ENCODE measurements around the gene ELAVL2.

ELAVL2 gene

DNA sequence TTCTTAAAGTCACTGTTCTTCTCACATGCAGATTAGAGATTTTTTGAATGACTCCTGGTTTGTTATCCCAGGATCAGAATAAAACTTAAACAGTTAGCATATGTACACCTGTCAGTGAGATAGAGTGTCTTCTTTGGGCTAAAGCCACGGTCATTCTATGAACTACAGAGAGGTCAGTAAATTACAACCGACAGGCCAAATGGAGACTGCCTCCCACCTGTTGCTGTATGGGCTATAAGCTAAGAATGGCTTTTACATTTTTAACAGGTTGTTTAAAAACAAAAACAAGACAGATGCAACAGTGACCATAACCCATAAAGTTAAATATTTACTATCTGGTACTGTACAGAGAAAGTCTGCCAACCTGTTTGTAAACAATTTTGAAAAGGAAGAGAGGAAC, 125.7 kb downstream of the ELAVL2 start:
- no peaks in the 10 kb centered on the region; the same call in 1 of the 2 replicates for H3K36me3 ChIP-seq (replicated peaks)
- no peak overlapping the region for H3K4me3 ChIP-seq
- DNase-seq (ENCODE audit: low spot score in 2 of 2) = no peak
- in situ Hi-C loops (cut with MboI; ENCODE audit: low sequenced_read_pairs) = no loop called here
- no peaks in the 10 kb centered on the region for H3K27me3 ChIP-seq (ENCODE audit: low read depth)
- H3K4me1 ChIP-seq = no peaks in the 10 kb centered on the region
- H3K9me3 ChIP-seq = no peaks in the 10 kb centered on the region

DNA sequence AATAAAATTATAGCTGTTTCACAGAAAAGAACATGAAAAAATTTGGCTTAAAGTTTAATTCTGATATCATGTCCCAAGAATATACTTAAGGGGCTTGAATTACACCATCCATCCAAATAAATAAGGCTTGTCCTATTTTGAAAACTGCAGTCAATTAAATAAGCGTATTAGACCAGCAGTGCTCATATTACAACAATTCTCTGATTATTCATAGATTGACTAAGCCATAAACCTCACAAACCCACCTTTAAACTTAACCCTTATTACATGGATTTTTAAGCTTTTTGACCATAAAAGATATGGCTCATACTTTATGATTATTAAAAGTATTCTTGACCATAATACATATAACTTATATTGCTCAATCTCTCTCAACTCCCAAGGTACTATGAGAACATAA, 127.9 kb downstream of the ELAVL2 start:
- Histone ChIP-seq H3K4me1 (no peaks in the 10 kb centered on the region), H3K27me3 (ENCODE audit: low read depth) (no peaks in the 10 kb centered on the region), H3K4me3 (no peak overlapping the region), H3K36me3 (replicated peaks) (no peaks in the 10 kb centered on the region; the same call in 1 of the 2 replicates), H3K9me3 (no peaks in the 10 kb centered on the region)
- in situ Hi-C loops (cut with MboI; ENCODE audit: low sequenced_read_pairs) = no loop called here
- DNase-seq (ENCODE audit: low spot score in 2 of 2) = no peak

GRCh38 chr9:23695572-23695971, 130.5 kb downstream of the ELAVL2 start:
- Histone ChIP-seq H3K36me3 (replicated peaks) (no peaks in the 10 kb centered on the region; the same call in 1 of the 2 replicates), H3K9me3 (no peaks in the 10 kb centered on the region), H3K4me3 (no peak overlapping the region), H3K4me1 (no peaks in the 10 kb centered on the region), H3K27me3 (ENCODE audit: low read depth) (no peaks in the 10 kb centered on the region)
- in situ Hi-C loops (cut with MboI; ENCODE audit: low sequenced_read_pairs) = no loop called here
- DNase-seq (ENCODE audit: low spot score in 2 of 2) = no peak

GRCh38 chr9:23693374-23693773, 132.7 kb downstream of the ELAVL2 start:
- Histone ChIP-seq H3K36me3 (replicated peaks) (no peaks in the 10 kb centered on the region; the same call in 1 of the 2 replicates), H3K4me3 (no peak overlapping the region), H3K27me3 (ENCODE audit: low read depth) (no peaks in the 10 kb centered on the region), H3K9me3 (no peaks in the 10 kb centered on the region), H3K4me1 (peaks cover 5% of the 10 kb centered on the region; the same call in 1 of the 2 replicates)
- in situ Hi-C loops (cut with MboI; ENCODE audit: low sequenced_read_pairs) = no loop called here
- no peak for DNase-seq (ENCODE audit: low spot score in 2 of 2)

DNA sequence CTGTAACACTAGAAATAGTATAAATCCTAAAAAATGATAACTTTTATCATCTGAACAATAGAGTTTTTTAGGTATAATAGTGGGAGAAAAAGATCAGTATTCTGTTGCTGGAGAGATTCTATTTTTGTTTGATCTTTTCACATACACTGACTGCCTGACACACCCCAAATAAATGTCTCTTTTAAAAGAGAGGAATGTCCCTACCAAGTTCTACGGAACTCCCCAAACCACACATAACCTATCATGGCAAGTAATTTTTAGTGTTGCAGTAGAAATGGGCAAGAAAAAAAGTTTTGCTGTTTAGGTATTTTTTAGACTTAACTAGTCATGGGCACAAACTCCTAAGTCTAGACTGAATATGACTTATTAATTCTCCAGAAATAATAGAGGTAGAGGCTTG, 139.1 kb downstream of the ELAVL2 start:
- DNase-seq (ENCODE audit: low spot score in 2 of 2) = no peak
- no peaks in the 10 kb centered on the region for H3K27me3 ChIP-seq (ENCODE audit: low read depth)
- H3K36me3 ChIP-seq (replicated peaks) = no peaks in the 10 kb centered on the region
- no peak overlapping the region for H3K4me3 ChIP-seq
- H3K9me3 ChIP-seq = no peaks in the 10 kb centered on the region
- in situ Hi-C loops (cut with MboI; ENCODE audit: low sequenced_read_pairs) = no loop called here
- H3K4me1 ChIP-seq = peaks cover 17% of the 10 kb centered on the region

GRCh38 chr9:23686257-23686656, 139.8 kb downstream of the ELAVL2 start:
- no peaks in the 10 kb centered on the region for H3K36me3 ChIP-seq (replicated peaks)
- no peaks in the 10 kb centered on the region for H3K9me3 ChIP-seq
- in situ Hi-C loops (cut with MboI; ENCODE audit: low sequenced_read_pairs) = no loop called here
- H3K4me3 ChIP-seq = no peak overlapping the region
- no peak for DNase-seq (ENCODE audit: low spot score in 2 of 2)
- H3K4me1 ChIP-seq = peaks cover 17% of the 10 kb centered on the region
- no peaks in the 10 kb centered on the region for H3K27me3 ChIP-seq (ENCODE audit: low read depth)

- no peaks in the 10 kb centered on the region for H3K36me3 ChIP-seq (replicated peaks)
- no peak overlapping the region for H3K4me3 ChIP-seq
- H3K4me1 ChIP-seq = peaks cover 12% of the 10 kb centered on the region
- DNase-seq (ENCODE audit: low spot score in 2 of 2) = no peak
- no peaks in the 10 kb centered on the region for H3K27me3 ChIP-seq (ENCODE audit: low read depth)
- in situ Hi-C loops (cut with MboI; ENCODE audit: low sequenced_read_pairs) = no loop called here
- H3K9me3 ChIP-seq = no peaks in the 10 kb centered on the region
Measured at GRCh38 chr9:23683611-23684061, 142.4 kb downstream of the ELAVL2 start.

DNA sequence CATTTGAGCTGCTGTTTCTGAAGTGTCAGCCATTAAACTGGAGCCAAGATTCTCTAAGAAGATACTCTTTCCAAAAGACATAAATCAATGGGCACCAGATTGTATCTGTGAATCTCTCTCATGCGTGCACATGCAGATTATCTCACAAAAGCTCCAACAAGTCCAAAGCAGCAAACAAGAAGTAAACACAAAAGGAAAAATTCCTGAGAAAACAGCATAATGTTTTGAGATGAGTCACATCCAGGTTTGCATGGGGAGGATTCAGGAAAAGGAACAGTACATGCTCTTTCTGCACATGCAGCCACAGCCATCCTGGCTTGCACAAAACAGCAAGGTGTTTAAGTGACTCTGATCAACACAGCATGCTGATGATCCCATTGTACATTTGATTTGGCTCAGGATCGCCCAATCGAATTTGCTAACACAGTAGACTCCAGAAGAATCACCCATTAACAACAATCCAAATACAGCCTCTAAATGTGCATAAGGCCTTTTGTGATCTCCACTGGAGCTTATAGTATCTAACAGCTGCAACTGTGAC, 143.1 kb downstream of the ELAVL2 start:
- DNase-seq (ENCODE audit: low spot score in 2 of 2) = peak; percentile 10 to 22
- no peaks in the 10 kb centered on the region for H3K27me3 ChIP-seq (ENCODE audit: low read depth)
- H3K36me3 ChIP-seq (replicated peaks) = no peaks in the 10 kb centered on the region
- in situ Hi-C loops (cut with MboI; ENCODE audit: low sequenced_read_pairs) = no loop called here
- H3K4me3 ChIP-seq = no peak overlapping the region
- H3K9me3 ChIP-seq = no peaks in the 10 kb centered on the region
- peaks cover 12% of the 10 kb centered on the region for H3K4me1 ChIP-seq

DNA sequence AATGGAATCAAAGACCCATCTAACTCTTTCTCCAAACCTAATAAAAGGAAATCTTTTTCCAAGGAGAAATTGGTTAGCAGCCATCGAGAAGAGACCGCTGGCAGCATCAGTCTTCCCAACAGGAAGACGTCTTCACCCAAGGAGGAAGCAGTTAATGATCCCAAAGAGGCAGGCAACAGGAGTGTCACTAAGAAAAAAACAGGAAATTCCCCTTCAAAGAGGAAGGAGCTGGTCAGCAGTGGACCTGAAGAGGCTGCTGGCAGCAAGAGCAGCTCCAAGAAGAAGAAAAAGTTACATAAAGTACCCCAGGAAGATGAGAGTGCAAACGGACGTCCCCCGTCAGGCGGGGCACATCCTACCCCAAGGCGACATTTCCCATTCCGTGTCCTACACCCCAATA, 143.7 kb downstream of the ELAVL2 start:
- Histone ChIP-seq H3K27me3 (ENCODE audit: low read depth) (no peaks in the 10 kb centered on the region), H3K4me3 (no peak overlapping the region), H3K4me1 (peaks cover 15% of the 10 kb centered on the region), H3K36me3 (replicated peaks) (no peaks in the 10 kb centered on the region), H3K9me3 (no peaks in the 10 kb centered on the region)
- in situ Hi-C loops (cut with MboI; ENCODE audit: low sequenced_read_pairs) = no loop called here
- no peak for DNase-seq (ENCODE audit: low spot score in 2 of 2)

GRCh38 chr9:23677446-23677845, 148.6 kb downstream of the ELAVL2 start:
- H3K9me3 ChIP-seq = no peaks in the 10 kb centered on the region
- no peaks in the 10 kb centered on the region; the same call in 1 of the 2 replicates for H3K36me3 ChIP-seq (replicated peaks)
- peak in 1 of 2 experiments; percentile 4 for DNase-seq (ENCODE audit: low spot score in 2 of 2)
- H3K4me1 ChIP-seq = peaks cover 4% of the 10 kb centered on the region
- H3K27me3 ChIP-seq (ENCODE audit: low read depth) = no peaks in the 10 kb centered on the region
- H3K4me3 ChIP-seq = no peak overlapping the region
- in situ Hi-C loops (cut with MboI; ENCODE audit: low sequenced_read_pairs) = no loop called here

- H3K36me3 ChIP-seq (replicated peaks) = no peaks in the 10 kb centered on the region; the same call in none of the 2 replicates
- no peak overlapping the region for H3K4me3 ChIP-seq
- in situ Hi-C loops (cut with MboI; ENCODE audit: low sequenced_read_pairs) = no loop called here
- H3K4me1 ChIP-seq = peaks cover 4% of the 10 kb centered on the region
- H3K27me3 ChIP-seq (ENCODE audit: low read depth) = no peaks in the 10 kb centered on the region
- no peak for DNase-seq (ENCODE audit: low spot score in 2 of 2)
- H3K9me3 ChIP-seq = no peaks in the 10 kb centered on the region
Measured at GRCh38 chr9:23674016-23674585, 151.9 kb downstream of the ELAVL2 start.

DNA sequence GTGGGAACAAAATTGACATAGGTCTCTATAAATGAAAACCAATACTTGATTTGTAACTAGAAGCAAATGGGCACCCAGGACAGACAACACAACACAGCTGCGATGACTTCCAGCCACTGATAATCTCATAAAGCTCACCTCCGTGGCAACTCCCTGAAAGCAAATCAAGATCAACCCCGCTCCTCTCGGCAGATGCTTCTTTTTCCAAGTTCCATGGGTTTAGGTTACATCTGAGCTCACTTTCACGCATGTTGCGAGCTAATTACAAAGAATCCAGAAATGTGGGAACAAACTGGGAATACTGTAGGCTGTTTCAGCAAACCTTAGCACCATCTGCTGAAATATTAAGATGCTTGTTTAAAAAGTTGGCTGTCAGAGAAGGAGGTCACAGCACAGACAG, 153.9 kb downstream of the ELAVL2 start:
- no peak for DNase-seq (ENCODE audit: low spot score in 2 of 2)
- H3K4me1 ChIP-seq = no peaks in the 10 kb centered on the region
- peaks cover 2% of the 10 kb centered on the region for H3K36me3 ChIP-seq (replicated peaks)
- no peak overlapping the region for H3K4me3 ChIP-seq
- H3K27me3 ChIP-seq (ENCODE audit: low read depth) = no peaks in the 10 kb centered on the region
- H3K9me3 ChIP-seq = no peaks in the 10 kb centered on the region
- in situ Hi-C loops (cut with MboI; ENCODE audit: low sequenced_read_pairs) = no loop called here

DNA sequence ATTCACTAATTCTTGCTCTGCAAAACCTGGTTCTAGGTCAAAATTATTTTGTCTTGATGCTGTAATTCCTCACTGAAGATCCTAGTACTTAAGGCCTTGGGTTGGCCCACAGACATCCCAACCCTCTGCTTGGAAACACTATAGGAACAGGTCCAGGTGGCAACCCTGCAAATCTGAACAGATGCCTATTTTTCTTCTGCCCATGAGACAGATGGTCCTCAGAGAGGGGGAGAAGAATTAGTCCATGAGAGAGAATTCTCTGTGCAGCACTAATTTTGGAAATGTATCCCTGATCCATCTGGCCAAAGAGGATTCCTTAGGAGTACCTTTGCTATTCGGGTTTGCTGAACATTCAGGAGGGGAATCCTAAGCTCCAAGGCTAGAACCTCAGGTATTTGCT, 156.3 kb downstream of the ELAVL2 start:
- H3K36me3 ChIP-seq (replicated peaks) = peaks cover 2% of the 10 kb centered on the region; the same call in 1 of the 2 replicates
- in situ Hi-C loops (cut with MboI; ENCODE audit: low sequenced_read_pairs) = no loop called here
- DNase-seq (ENCODE audit: low spot score in 2 of 2) = no peak
- H3K4me1 ChIP-seq = no peaks in the 10 kb centered on the region
- H3K27me3 ChIP-seq (ENCODE audit: low read depth) = no peaks in the 10 kb centered on the region
- no peaks in the 10 kb centered on the region for H3K9me3 ChIP-seq
- H3K4me3 ChIP-seq = no peak overlapping the region

- peaks cover 2% of the 10 kb centered on the region; the same call in 1 of the 2 replicates for H3K36me3 ChIP-seq (replicated peaks)
- no peak overlapping the region for H3K4me3 ChIP-seq
- no peaks in the 10 kb centered on the region for H3K27me3 ChIP-seq (ENCODE audit: low read depth)
- DNase-seq (ENCODE audit: low spot score in 2 of 2) = no peak
- H3K4me1 ChIP-seq = no peaks in the 10 kb centered on the region
- H3K9me3 ChIP-seq = no peaks in the 10 kb centered on the region
- in situ Hi-C loops (cut with MboI; ENCODE audit: low sequenced_read_pairs) = no loop called here
Measured at GRCh38 chr9:23665635-23666034, 160.4 kb downstream of the ELAVL2 start.
